HCT116 (cell line): ENCODE results near the gene CERS6.

ENCODE experiments used
- EZH2 ChIP-seq: fragments of 200-600 bp; sonication (generic); IDR thresholded peaks from 2 replicates; pipeline ENCODE4 v1.6.1; 2017; ENCODE audit warnings: antibody characterized with exemption, mixed run types
- POLR2A ChIP-seq: IDR thresholded peaks from 2 replicates; pipeline ENCODE4 v1.7.0; 2011; ENCODE audit warnings: borderline replicate concordance; ENCODE audit not compliant: insufficient read depth, insufficient read length; ENCODE audit errors: extremely low read depth
- ZNF274 ChIP-seq: fragments of 200-500 bp; sonication (Bioruptor generic); IDR thresholded peaks from 2 replicates; pipeline ENCODE4 v1.6.1; 2014; ENCODE audit warnings: mild to moderate bottlenecking, low read depth, low read length, inconsistent platforms
- TF ChIP-seq, protein P1 (sequence below): IDR thresholded peaks from 2 replicates; pipeline ENCODE4 v1.6.1; 2012; ENCODE audit warnings: low read depth
- TF ChIP-seq, protein P2 (sequence below), 3 experiments: fragments of 200-600 bp in 1 of 3; sonication (generic) in 1 of 3; IDR thresholded peaks in 2 of 3; conservative IDR thresholded peaks in 1 of 3; 2 replicates each; pipeline ENCODE4 v1.5.1; 2012 to 2017; ENCODE audit warnings: low read depth in 2 of 3, low read length in 2 of 3, antibody characterized with exemption in 1 of 3, borderline replicate concordance in 1 of 3, control low read depth in 1 of 3, mild to moderate bottlenecking in 1 of 3, mixed read lengths in 1 of 3, mixed run types in 1 of 3, moderate library complexity in 1 of 3; ENCODE audit not compliant: insufficient read depth in 1 of 3

- TF ChIP-seq EZH2 = no peak
- TF ChIP-seq, protein P1, sequence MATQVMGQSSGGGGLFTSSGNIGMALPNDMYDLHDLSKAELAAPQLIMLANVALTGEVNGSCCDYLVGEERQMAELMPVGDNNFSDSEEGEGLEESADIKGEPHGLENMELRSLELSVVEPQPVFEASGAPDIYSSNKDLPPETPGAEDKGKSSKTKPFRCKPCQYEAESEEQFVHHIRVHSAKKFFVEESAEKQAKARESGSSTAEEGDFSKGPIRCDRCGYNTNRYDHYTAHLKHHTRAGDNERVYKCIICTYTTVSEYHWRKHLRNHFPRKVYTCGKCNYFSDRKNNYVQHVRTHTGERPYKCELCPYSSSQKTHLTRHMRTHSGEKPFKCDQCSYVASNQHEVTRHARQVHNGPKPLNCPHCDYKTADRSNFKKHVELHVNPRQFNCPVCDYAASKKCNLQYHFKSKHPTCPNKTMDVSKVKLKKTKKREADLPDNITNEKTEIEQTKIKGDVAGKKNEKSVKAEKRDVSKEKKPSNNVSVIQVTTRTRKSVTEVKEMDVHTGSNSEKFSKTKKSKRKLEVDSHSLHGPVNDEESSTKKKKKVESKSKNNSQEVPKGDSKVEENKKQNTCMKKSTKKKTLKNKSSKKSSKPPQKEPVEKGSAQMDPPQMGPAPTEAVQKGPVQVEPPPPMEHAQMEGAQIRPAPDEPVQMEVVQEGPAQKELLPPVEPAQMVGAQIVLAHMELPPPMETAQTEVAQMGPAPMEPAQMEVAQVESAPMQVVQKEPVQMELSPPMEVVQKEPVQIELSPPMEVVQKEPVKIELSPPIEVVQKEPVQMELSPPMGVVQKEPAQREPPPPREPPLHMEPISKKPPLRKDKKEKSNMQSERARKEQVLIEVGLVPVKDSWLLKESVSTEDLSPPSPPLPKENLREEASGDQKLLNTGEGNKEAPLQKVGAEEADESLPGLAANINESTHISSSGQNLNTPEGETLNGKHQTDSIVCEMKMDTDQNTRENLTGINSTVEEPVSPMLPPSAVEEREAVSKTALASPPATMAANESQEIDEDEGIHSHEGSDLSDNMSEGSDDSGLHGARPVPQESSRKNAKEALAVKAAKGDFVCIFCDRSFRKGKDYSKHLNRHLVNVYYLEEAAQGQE = no peak
- no peak for TF ChIP-seq POLR2A
- TF ChIP-seq, protein P2, sequence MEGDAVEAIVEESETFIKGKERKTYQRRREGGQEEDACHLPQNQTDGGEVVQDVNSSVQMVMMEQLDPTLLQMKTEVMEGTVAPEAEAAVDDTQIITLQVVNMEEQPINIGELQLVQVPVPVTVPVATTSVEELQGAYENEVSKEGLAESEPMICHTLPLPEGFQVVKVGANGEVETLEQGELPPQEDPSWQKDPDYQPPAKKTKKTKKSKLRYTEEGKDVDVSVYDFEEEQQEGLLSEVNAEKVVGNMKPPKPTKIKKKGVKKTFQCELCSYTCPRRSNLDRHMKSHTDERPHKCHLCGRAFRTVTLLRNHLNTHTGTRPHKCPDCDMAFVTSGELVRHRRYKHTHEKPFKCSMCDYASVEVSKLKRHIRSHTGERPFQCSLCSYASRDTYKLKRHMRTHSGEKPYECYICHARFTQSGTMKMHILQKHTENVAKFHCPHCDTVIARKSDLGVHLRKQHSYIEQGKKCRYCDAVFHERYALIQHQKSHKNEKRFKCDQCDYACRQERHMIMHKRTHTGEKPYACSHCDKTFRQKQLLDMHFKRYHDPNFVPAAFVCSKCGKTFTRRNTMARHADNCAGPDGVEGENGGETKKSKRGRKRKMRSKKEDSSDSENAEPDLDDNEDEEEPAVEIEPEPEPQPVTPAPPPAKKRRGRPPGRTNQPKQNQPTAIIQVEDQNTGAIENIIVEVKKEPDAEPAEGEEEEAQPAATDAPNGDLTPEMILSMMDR (IDR thresholded peaks at IDR 0.05 in 2 of 3, conservative IDR thresholded peaks at IDR 0.05 in 1 of 3; ENCODE audit: borderline replicate concordance in 1 of 3, insufficient read depth in 1 of 3, low read depth in 2 of 3, low read length in 2 of 3) = no peak
- TF ChIP-seq ZNF274 = no peak
Observed at GRCh38 chr2:168550670-168551069, 94.6 kb downstream of the CERS6 start.
